GM19099 (cell line): Measurements from ENCODE around the gene NAT8L.

Source experiments
- POLR2A ChIP-seq: IDR thresholded peaks from 3 replicates; pipeline ENCODE4 v1.6.1; 2011; ENCODE audit warnings: low read depth; ENCODE audit not compliant: insufficient read length; ENCODE audit errors: extremely low read depth

NAT8L gene

DNA sequence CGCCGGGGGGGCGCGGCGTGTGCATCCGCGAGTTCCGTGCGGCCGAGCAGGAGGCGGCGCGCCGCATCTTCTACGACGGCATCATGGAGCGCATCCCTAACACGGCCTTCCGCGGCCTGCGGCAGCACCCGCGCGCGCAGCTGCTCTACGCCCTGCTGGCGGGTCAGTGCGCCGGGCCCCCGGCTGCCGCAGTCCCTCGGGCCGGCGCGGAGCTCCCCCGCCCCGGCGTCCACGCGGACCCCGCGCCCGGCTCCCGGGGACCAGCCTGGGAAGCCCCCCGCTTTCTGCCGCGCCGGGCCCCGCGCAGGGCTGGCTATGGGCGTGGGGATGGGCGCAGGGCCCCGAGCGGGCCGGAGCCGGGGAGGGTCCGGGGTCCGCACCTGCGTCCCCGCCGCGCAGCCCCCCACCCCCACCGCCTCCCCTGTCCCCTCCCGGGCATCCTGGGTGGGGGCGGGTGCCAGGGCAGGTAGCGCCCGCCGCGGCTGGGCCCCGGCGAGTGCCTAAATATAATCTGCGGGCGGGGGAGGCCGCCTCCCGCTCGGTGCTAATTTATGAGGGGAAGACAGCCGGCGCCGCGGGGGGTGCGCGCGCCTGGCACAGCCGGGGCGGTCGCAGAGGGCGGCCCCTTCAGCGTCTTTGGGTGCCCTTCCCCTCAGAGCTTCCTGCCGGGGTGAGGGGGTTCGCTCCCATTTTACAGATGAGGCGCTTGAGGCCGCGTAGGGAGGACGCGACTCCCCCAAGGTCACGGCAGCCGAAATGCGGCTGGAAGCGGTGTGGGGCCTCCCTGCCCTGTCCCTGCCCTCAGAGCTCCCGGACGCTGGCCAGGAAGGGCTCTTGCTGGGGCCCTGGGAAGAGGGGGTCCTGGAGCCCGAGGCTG is 837 bp downstream of the NAT8L start:
- TF ChIP-seq POLR2A: no peak

- no peak for TF ChIP-seq POLR2A
Observed at GRCh38 chr4:2060611-2061185, 1.6 kb downstream of the NAT8L start.

GRCh38 chr4:2061186-2062131 is 2.3 kb downstream of the NAT8L start:
- TF ChIP-seq POLR2A: no peak

DNA sequence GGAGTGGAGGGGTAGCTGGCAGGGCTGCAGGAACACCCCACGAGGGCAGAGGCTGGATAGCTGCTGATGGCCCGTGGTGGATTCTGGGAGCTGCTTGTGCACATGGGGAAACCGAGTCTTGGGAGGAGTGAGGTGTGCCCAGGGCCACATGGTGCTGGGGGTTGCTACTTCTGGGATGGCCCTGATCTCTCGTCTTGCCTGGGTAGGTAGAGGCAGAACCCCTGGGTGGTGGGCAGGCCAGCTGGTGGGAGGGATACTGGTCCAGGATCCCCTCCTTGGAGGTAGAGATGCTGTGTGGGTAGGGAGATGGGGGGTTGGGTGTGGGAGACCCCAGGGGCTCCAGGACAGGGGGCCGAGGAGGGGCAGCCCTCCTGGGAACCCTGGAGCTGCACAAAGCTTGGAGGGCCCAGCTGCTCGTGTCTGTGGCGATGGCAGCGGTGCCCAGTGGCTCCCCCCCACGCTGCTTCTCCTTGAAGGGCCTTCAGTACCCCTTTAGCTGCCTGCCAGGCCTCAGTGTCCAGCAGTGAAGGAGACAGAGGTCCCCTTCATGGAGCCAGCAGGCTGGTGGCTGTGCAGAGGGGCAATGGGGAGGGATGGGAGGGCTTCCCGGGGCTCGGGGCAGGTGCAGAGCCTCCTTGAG is 3.2 kb downstream of the NAT8L start:
- no peak for TF ChIP-seq POLR2A

DNA sequence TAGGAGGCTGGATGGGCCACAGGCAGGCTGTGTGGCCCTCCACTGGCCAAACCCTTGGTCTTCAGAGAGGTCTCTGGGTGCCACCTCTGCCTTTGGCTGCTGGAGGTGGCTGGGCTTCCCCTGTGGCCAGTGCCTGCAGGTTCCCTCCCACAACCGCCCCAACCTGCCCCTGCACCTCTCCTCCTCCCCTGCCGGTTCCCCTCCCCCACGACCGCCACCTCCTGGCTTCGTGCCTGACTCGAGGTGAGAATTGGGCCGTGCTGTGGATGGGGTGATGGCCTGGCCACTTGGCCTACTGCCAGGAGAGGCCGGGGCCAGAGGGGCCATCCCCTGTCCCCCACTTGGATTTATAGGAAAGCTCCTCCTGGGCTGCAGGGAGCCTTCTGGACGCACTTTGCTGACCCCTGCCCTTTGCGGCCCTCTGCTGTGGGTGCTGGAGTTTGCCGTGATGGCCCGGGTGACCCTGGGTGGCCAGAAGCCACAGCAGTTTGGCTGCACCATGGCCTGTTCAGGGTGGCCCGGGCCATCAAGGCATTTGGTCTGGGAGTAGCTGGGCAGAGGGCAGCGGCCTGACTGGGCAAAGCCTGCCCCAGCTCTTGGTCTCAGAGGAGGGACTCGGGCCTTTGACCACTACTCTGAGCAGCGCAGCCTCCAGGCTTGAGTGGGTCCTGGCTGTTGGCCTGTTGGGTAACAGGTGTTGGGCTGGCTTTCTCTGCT is 3.8 kb downstream of the NAT8L start:
- no peak for TF ChIP-seq POLR2A

GRCh38 chr4:2063557-2064275 is 4.6 kb downstream of the NAT8L start:
- TF ChIP-seq POLR2A: no peak

DNA sequence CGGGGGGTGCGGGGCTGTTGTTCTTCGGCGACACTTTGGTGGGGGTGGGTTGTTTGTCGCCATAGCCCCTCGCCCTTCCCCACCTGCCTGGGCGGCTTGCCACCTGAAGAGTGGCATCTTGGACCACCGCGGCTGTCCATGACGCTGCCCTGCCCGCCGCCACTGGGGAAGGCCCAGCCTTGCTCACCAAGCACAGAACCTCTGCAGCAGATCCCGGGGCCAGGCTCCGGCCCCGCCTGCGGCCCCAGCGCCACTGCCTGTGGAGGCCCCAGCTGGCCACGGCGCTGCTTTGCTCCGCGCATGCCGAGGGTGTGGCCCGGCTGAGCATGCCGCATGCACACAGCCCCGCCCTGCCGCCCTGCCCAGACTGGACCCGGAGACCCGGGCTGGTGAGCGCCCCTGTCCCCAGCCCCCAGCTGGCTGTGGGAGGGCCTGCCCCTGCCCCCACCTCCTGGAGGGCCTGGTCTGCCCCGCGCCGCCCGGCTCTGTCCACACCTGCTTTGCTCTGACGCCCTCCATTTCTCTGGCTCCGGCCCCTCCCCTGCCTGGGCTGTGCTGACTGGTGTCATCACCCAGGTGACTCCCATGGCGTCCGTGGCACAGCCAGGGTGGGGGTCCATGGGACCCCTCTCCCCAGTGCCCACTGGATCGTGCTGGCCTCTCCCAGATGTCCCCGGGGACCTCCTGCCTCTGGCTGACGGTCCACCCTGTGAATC is 5.3 kb downstream of the NAT8L start:
- TF ChIP-seq POLR2A: no peak

- no peak for TF ChIP-seq POLR2A
Observed at GRCh38 chr4:2065106-2065930, 6.2 kb downstream of the NAT8L start.

DNA sequence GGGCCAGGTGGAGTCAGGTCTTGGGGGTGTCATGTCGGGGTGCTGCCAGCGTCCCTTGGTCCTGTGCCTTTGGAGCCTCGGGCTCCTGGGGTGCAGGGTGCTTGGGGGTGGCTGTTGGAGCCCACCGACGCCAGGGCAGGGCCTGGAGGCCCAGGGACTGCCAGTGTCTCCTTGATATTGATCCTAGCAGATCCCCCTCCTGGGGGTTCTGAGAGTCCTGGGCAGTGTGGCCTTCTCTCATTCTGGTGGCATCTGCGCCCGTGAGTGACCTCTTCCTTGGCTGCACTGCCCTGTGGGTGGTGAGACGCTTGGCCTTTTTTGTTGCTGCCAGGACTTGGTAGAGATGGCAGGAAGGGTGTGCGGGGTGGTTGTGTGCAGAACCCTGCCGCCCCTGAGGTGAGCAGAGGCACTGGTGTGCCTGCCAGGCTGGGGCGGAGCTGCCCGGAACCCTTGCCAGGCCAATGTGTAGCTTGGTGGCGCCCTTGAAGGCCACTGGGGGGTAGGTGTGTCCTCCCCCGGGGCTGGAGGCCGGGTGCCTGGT is 7.0 kb downstream of the NAT8L start:
- no peak for TF ChIP-seq POLR2A

DNA sequence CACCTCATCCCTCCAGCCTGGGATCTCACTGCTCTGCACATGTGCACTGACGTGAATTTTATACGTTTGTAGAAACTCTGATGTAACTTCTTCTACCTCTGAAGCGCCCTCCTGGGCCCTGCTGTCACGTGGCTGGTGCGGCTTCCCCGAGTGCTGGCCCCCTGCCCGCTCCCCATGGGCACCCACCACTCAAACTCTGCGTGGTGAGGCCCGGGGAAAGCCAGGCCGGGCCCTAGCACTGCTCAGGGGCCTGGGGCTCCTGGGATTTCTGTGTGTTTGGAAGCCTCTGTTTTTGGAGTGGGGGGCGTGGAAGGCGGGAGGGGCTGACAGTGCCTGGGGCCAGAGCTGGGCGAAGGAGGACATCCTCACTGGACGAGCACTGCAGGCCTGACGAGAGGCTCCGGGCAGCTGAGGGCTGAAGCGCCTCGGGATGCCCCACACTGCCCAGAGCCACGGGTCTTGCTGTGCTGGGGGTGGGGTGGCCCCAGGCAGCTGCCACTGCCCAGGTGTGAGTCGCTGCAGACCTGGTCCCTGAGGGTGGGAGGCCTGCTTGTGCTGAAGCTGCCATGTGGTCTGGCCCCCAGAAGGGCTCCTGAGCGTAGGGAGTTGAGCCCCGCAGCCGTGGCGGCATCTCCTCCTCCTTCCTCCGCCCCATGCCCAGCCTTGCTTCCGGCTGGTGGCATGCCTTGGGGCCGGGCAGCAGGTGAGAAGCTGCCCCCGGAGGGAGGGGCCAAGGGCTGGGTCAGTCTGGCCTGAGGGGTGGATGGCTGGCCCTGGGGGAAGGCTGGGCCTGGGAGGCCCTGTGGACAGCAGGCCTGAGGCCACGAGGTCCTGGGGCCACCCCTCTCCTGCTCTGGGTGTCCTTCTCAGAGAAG is 7.7 kb downstream of the NAT8L start:
- no peak for TF ChIP-seq POLR2A
